Naive thymus-derived CD4-positive, alpha-beta T cell (primary cell): ENCODE data around the gene SEMA6A. TPM values are rescaled to one million over a fixed set of nuclear protein-coding genes. Genes with fewer than 3 reads are reported as not detected.

Experiments used
- ATAC-seq: fragments of 150-1000 bp; cut with Tn5 transposase; 2 replicates; pipeline ENCODE4 v1.10.0; 2021; ENCODE audit warnings: mild to moderate bottlenecking, moderate library complexity
- CTCF ChIA-PET: fragments of 350-600 bp; sonication (Branson Sonifier 250); formaldehyde crosslinking; loops from one replicate; lab custom pipeline; 2021; ENCODE audit warnings: antibody characterized with exemption; lab: Charles Lee
- POLR2A ChIA-PET: fragments of 350-600 bp; sonication (Branson Sonifier 250); formaldehyde crosslinking; loops from one replicate; lab custom pipeline; 2021; ENCODE audit warnings: antibody characterized with exemption, inconsistent platforms; lab: Charles Lee
- DNase-seq, 9 donors: peaks; one replicate each; pipeline versions ENCODE4 v3.0.0 to v3.0.0-alpha.2; 2020 to 2022; ENCODE audit warnings: mixed read lengths in 1 of 9
- H3K27ac ChIP-seq: one replicate; pipeline ENCODE4 v1.7.0; 2013; ENCODE audit warnings: mild to moderate bottlenecking, low read depth, low read length, moderate library complexity
- H3K27me3 ChIP-seq, 2 donors: one replicate each; pipeline ENCODE4 v1.7.0; 2013; ENCODE audit warnings: low read length in 2 of 2, mild to moderate bottlenecking in 2 of 2, moderate library complexity in 2 of 2; ENCODE audit not compliant: control insufficient read depth in 2 of 2, insufficient read depth in 2 of 2
- H3K36me3 ChIP-seq, 3 experiments: 1 replicate in 2 of 3; 2 replicates in 1 of 3; pipeline ENCODE4 v1.7.0; 2013; ENCODE audit warnings: low read length in 3 of 3, mild to moderate bottlenecking in 3 of 3, moderate library complexity in 1 of 3; ENCODE audit not compliant: insufficient read depth in 3 of 3, control insufficient read depth in 2 of 3
- H3K4me1 ChIP-seq, 2 donors: one replicate each; pipeline ENCODE4 v1.7.0; 2013; ENCODE audit warnings: low read length in 2 of 2, mild to moderate bottlenecking in 2 of 2, moderate library complexity in 1 of 2; ENCODE audit not compliant: control insufficient read depth in 2 of 2, insufficient read depth in 2 of 2
- H3K4me3 ChIP-seq: 2 replicates; pipeline ENCODE4 v1.7.0; 2013; ENCODE audit warnings: mild to moderate bottlenecking, low read length
- H3K9me3 ChIP-seq, 3 experiments: 1 replicate in 2 of 3; 2 replicates in 1 of 3; pipeline ENCODE4 v1.7.0; 2013; ENCODE audit warnings: low read length in 3 of 3; ENCODE audit not compliant: control insufficient read depth in 2 of 3
- H3K27ac Mint-ChIP-seq, 9 donors: one replicate each; pipeline ENCODE4 v1.8.0; 2020 to 2022; ENCODE audit warnings: mixed read lengths in 9 of 9, mild to moderate bottlenecking in 8 of 9, moderate library complexity in 5 of 9, inconsistent platforms in 2 of 9
- H3K27me3 Mint-ChIP-seq, 5 donors: one replicate each; pipeline ENCODE4 v1.8.0; 2021 to 2022; ENCODE audit warnings: mixed read lengths in 5 of 5, mild to moderate bottlenecking in 1 of 5
- H3K36me3 Mint-ChIP-seq, 5 donors: one replicate each; pipeline ENCODE4 v1.8.0; 2020 to 2022; ENCODE audit warnings: mixed read lengths in 5 of 5, mild to moderate bottlenecking in 3 of 5, inconsistent platforms in 1 of 5
- H3K4me1 Mint-ChIP-seq, 7 donors: one replicate each; pipeline ENCODE4 v1.8.0; 2020 to 2022; ENCODE audit warnings: mixed read lengths in 7 of 7, mild to moderate bottlenecking in 3 of 7, inconsistent platforms in 1 of 7
- H3K4me3 Mint-ChIP-seq, 10 donors: one replicate each; pipeline ENCODE4 v1.8.0; 2020 to 2022; ENCODE audit warnings: mild to moderate bottlenecking in 10 of 10, mixed read lengths in 10 of 10, moderate library complexity in 6 of 10, inconsistent platforms in 2 of 10
- H3K9me3 Mint-ChIP-seq, 11 donors: one replicate each; pipeline ENCODE4 v1.8.0; 2020 to 2022; ENCODE audit warnings: mixed read lengths in 11 of 11, mild to moderate bottlenecking in 4 of 11, inconsistent platforms in 1 of 11, moderate library complexity in 1 of 11
- intact Hi-C, 2 donors: fragments of 100-400 bp; cut with micrococcal nuclease; formaldehyde crosslinking; loops; one replicate each; pipeline ENCODE4 v1.15.1; 2023
- polyA plus RNA-seq, 2 donors: library from polyadenylated mRNA; unstranded; fragments of 300-500 nt; fragmentation: Illumina TruSeq; gene quantifications; one replicate each; pipeline ENCODE4 v1.2.3, GENCODE V29; 2021
- total RNA-seq, 6 experiments: library from RNA in 5 of 6; stranded (reverse) in 5 of 6; gene quantifications; 1 replicate in 5 of 6; 2 replicates in 1 of 6; pipeline ENCODE4 v1.2.3 and lab custom pipeline; 2021 to 2026

Gene SEMA6A
- total and polyA plus RNA-seq, 7 experiments from 2014 or later: 0.87 to 1.5 TPM; not detected in 5

DNA sequence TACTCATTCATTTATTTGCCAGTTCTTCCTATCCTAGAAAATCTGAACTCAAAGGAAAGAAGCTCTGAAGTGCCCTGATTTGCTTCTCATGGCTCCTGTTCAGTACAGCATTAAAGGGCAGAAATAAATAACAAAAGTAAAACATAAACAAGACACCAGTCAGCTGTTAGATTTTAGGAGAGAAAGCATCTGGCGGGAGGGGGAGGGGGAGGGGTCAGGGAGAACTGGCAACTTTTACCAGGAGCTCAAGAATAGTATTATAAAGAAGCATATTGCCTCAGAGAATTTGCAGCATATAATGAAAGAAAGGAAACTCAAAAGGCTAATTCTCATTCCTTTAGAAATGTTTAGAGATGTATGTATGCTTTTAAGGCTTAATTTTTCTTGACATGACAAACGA lies 68.1 kb downstream of the SEMA6A start:
- CTCF ChIA-PET: interaction anchor here (0.6 kb wide), 1 partner anchor 9 kb away, joined by 3 read pairs; no protein-coding TSS in a partner anchor
- H3K27ac Mint-ChIP-seq: no peak overlapping the region
- H3K9me3 ChIP-seq: no peaks in the 10 kb centered on the region
- no peaks in the 10 kb centered on the region for H3K27me3 Mint-ChIP-seq
- ATAC-seq (no peak), DNase-seq (no peak)
- no peaks in the 10 kb centered on the region for H3K27me3 ChIP-seq
- H3K4me1 Mint-ChIP-seq: no peaks in the 10 kb centered on the region
- intact Hi-C loops: no loop called here
- peaks cover 0 to 2% (median 0%) of the 10 kb centered on the region in 11 donors for H3K9me3 Mint-ChIP-seq
- H3K27ac ChIP-seq: no peak overlapping the region
- POLR2A ChIA-PET: no interaction called here
- no peak overlapping the region for H3K4me3 Mint-ChIP-seq
- H3K36me3 Mint-ChIP-seq: peaks cover 0 to 11% (median 2%) of the 10 kb centered on the region in 5 donors
- no peaks in the 10 kb centered on the region for H3K4me1 ChIP-seq
- no peaks in the 10 kb centered on the region for H3K36me3 ChIP-seq
- no peak overlapping the region for H3K4me3 ChIP-seq

DNA sequence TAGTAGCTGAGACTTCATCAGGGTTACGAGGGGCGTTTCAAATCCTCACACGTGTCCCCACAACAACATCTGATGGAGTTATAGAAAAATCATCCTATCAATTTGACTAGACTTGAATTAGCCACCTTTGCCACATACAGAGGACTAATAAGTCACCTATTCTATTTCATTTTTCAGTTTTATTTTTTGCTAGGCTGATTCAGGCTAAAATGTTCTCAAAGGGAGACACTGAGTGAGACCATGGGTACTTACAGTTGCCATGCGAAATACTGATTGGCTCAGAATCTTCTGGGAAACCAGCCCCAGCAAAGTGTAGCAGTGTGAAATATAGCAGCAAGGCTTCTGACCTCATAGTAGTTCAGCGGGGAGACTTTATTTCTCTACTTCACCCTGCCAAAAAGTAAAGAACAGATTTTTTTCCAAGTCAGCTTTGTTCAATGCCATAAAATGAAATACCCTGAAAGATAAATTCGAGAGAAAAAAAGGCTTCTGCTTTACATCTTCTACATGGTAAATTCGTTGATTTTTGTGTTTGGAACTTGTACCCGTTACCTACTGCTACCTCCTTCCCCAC lies 69.9 kb downstream of the SEMA6A start:
- DNase-seq (no peak), ATAC-seq (no peak)
- Mint-ChIP-seq H3K4me1 (no peaks in the 10 kb centered on the region), H3K27ac (no peak overlapping the region), H3K36me3 (peaks cover 0 to 14% (median 4%) of the 10 kb centered on the region in 5 donors), H3K27me3 (no peaks in the 10 kb centered on the region), H3K9me3 (peaks cover 0 to 2% (median 0%) of the 10 kb centered on the region in 11 donors), H3K4me3 (no peak overlapping the region)
- H3K4me1 ChIP-seq: no peaks in the 10 kb centered on the region
- intact Hi-C loops: no loop called here
- H3K27ac ChIP-seq: no peak overlapping the region
- H3K4me3 ChIP-seq: no peak overlapping the region
- POLR2A ChIA-PET: no interaction called here
- H3K27me3 ChIP-seq: no peaks in the 10 kb centered on the region
- H3K36me3 ChIP-seq: no peaks in the 10 kb centered on the region
- CTCF ChIA-PET: no interaction called here
- H3K9me3 ChIP-seq: no peaks in the 10 kb centered on the region

DNA sequence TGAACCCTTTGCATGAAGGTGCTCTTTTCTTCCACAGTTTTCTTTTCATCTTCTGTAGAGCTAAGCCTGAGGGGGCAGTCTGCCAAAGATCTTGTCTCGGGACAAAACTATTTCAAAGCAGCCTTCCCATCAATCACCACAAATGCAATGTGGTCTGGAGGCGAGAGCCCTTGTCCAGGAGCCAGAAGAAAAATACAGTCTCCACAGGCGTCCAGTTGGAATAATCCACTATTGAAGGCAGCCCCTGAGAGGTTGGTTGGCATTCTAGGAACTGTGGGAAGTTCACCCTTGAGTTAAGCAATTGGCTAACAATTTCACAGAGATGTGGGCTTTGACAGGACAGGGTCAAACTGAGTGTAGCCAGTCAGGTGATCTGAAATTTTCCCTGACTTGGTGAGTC lies 72.0 kb downstream of the SEMA6A start:
- no peak overlapping the region for H3K27ac Mint-ChIP-seq
- intact Hi-C loops: no loop called here
- H3K4me3 Mint-ChIP-seq: no peak overlapping the region
- H3K9me3 Mint-ChIP-seq: no peaks in the 10 kb centered on the region
- H3K4me1 ChIP-seq: no peaks in the 10 kb centered on the region
- H3K9me3 ChIP-seq: no peaks in the 10 kb centered on the region
- no peaks in the 10 kb centered on the region for H3K4me1 Mint-ChIP-seq
- no peaks in the 10 kb centered on the region for H3K36me3 ChIP-seq
- ATAC-seq (no peak), DNase-seq (no peak)
- no peaks in the 10 kb centered on the region for H3K27me3 ChIP-seq
- ChIA-PET CTCF (no interaction called here), POLR2A (no interaction called here)
- H3K27me3 Mint-ChIP-seq: no peaks in the 10 kb centered on the region
- peaks cover 0 to 14% (median 4%) of the 10 kb centered on the region in 5 donors for H3K36me3 Mint-ChIP-seq
- no peak overlapping the region for H3K27ac ChIP-seq
- no peak overlapping the region for H3K4me3 ChIP-seq

DNA sequence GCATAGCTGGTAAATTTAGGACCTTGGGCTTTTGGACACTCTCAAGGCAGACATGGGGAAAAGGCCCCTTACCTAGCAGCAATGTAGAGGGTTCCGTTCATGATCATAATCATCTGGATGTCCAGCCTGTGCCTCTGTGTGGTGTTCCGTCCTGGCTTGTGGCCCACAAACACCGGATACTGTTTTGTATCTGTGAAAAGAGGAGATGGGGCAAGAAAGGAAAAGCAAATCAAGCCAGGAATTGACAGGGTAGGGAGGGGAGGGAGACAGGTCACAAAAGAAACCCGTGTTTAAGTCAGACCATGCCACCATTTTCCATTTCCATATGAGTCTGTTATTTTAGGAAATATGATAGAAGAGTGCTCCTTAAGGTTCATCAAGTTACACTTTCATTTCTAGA lies 72.5 kb downstream of the SEMA6A start:
- Mint-ChIP-seq H3K4me1 (no peaks in the 10 kb centered on the region), H3K9me3 (no peaks in the 10 kb centered on the region), H3K36me3 (peaks cover 0 to 14% (median 4%) of the 10 kb centered on the region in 5 donors), H3K4me3 (no peak overlapping the region), H3K27me3 (no peaks in the 10 kb centered on the region), H3K27ac (no peak overlapping the region)
- DNase-seq: no peak
- no peaks in the 10 kb centered on the region for H3K27me3 ChIP-seq
- H3K9me3 ChIP-seq: no peaks in the 10 kb centered on the region
- no peaks in the 10 kb centered on the region for H3K4me1 ChIP-seq
- no peak overlapping the region for H3K27ac ChIP-seq
- H3K36me3 ChIP-seq: no peaks in the 10 kb centered on the region
- POLR2A ChIA-PET: no interaction called here
- intact Hi-C loops: no loop called here
- CTCF ChIA-PET: no interaction called here
- ATAC-seq: no peak
- H3K4me3 ChIP-seq: no peak overlapping the region

GRCh38 chr5:116498503-116499048 lies 76.0 kb downstream of the SEMA6A start:
- H3K27ac ChIP-seq: no peak overlapping the region
- H3K4me1 ChIP-seq: no peaks in the 10 kb centered on the region
- POLR2A ChIA-PET: no interaction called here
- H3K9me3 ChIP-seq: no peaks in the 10 kb centered on the region
- H3K4me3 Mint-ChIP-seq: no peak overlapping the region
- H3K9me3 Mint-ChIP-seq: peaks cover 0 to 5% (median 0%) of the 10 kb centered on the region in 11 donors
- H3K27me3 ChIP-seq: no peaks in the 10 kb centered on the region
- no peak overlapping the region for H3K4me3 ChIP-seq
- peaks cover 0 to 14% (median 11%) of the 10 kb centered on the region in 5 donors for H3K36me3 Mint-ChIP-seq
- H3K27ac Mint-ChIP-seq: no peak overlapping the region
- CTCF ChIA-PET: no interaction called here
- intact Hi-C loops: no loop called here
- ATAC-seq (no peak), DNase-seq (no peak)
- no peaks in the 10 kb centered on the region for H3K36me3 ChIP-seq
- H3K27me3 Mint-ChIP-seq: no peaks in the 10 kb centered on the region
- H3K4me1 Mint-ChIP-seq: no peaks in the 10 kb centered on the region

- ATAC-seq: no peak
- no peaks in the 10 kb centered on the region for H3K4me1 ChIP-seq
- Mint-ChIP-seq H3K9me3 (peaks cover 0 to 6% (median 0%) of the 10 kb centered on the region in 11 donors), H3K27me3 (no peaks in the 10 kb centered on the region), H3K4me3 (no peak overlapping the region), H3K36me3 (peaks cover 0 to 15% (median 7%) of the 10 kb centered on the region in 5 donors), H3K27ac (no peak overlapping the region), H3K4me1 (no peaks in the 10 kb centered on the region)
- DNase-seq: no peak
- H3K27ac ChIP-seq: no peak overlapping the region
- no peaks in the 10 kb centered on the region for H3K9me3 ChIP-seq
- intact Hi-C loops: no loop called here
- H3K36me3 ChIP-seq: no peaks in the 10 kb centered on the region
- ChIA-PET CTCF (no interaction called here), POLR2A (no interaction called here)
- H3K27me3 ChIP-seq: no peaks in the 10 kb centered on the region
- no peak overlapping the region for H3K4me3 ChIP-seq
Measured at GRCh38 chr5:116497631-116498030, 77.0 kb downstream of the SEMA6A start.

DNA sequence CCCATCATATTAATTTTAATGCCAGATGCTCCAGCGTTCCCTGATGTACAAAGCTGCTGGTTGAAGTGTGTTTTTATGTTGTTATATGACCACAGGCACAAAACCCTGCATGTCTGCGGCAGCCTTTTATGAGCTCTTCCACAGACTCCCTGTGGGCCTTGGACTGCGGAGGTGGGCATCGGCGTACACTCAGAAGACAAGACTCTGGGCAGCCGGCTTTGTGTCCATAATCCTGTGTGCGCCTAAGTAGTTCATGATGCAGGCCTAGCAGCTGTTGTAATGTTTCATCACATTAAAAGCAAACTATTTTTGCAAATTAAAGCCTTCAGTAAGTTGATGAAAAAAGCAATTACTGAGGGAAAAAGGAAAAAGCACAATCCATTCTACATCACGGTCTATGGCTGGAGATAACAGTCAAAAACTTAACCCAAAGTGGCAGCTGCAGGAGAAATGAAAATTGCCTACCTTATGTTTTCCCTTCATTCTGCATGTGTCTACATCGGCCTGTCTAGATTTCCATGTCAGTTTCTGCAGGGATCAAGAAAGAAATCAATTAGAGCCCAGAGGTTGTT lies 78.8 kb downstream of the SEMA6A start:
- Mint-ChIP-seq H3K4me1 (peaks cover 0 to 17% (median 14%) of the 10 kb centered on the region in 7 donors), H3K9me3 (peaks cover 0 to 6% (median 0%) of the 10 kb centered on the region in 11 donors), H3K36me3 (peaks cover 0 to 12% (median 4%) of the 10 kb centered on the region in 5 donors), H3K27me3 (no peaks in the 10 kb centered on the region), H3K27ac (no peak overlapping the region), H3K4me3 (no peak overlapping the region)
- H3K4me3 ChIP-seq: no peak overlapping the region
- no peak for ATAC-seq
- no peaks in the 10 kb centered on the region for H3K9me3 ChIP-seq
- DNase-seq: no peak
- H3K27me3 ChIP-seq: no peaks in the 10 kb centered on the region
- ChIA-PET POLR2A (no interaction called here), CTCF (no interaction called here)
- intact Hi-C loops: no loop called here
- no peak overlapping the region for H3K27ac ChIP-seq
- no peaks in the 10 kb centered on the region for H3K36me3 ChIP-seq
- H3K4me1 ChIP-seq: peaks cover 0 to 6% of the 10 kb centered on the region in 2 donors
